Common myeloid progenitor, CD34-positive (primary cell): Measurements from ENCODE around the gene FCRL6.
A peak's percentile ranks its signal among the peaks of the same experiment; 100 is the strongest.

Experiments used
- CTCF ChIA-PET: fragments of 350-600 bp; sonication (Branson Sonifier 250); formaldehyde crosslinking; loops from one replicate; lab custom pipeline; 2021; ENCODE audit warnings: antibody characterized with exemption; lab: Charles Lee
- POLR2A ChIA-PET: fragments of 350-600 bp; sonication (Branson Sonifier 250); formaldehyde crosslinking; loops from one replicate; lab custom pipeline; 2021; ENCODE audit warnings: antibody characterized with exemption; lab: Charles Lee
- DNase-seq, 3 donors: peaks; one replicate each; pipeline versions ENCODE4 v3.0.0 to v3.0.0-alpha.2; 2013
- H3K27ac ChIP-seq, 2 experiments: 1 replicate in 1 of 2; 2 replicates in 1 of 2; pipeline ENCODE4 v1.7.0; 2013; ENCODE audit warnings: inconsistent platforms in 2 of 2, low read length in 2 of 2, mild to moderate bottlenecking in 2 of 2, low read depth in 1 of 2, moderate library complexity in 1 of 2; ENCODE audit not compliant: severe bottlenecking in 2 of 2, insufficient read depth in 1 of 2, poor library complexity in 1 of 2
- H3K27me3 ChIP-seq, 5 experiments: replicated peaks in 2 of 5; 1 replicate in 3 of 5; 2 replicates in 2 of 5; pipeline versions ENCODE4 v1.6.1 to v1.7.0; 2013; ENCODE audit warnings: low read length in 4 of 5, mild to moderate bottlenecking in 2 of 5, moderate library complexity in 2 of 5, inconsistent platforms in 1 of 5; ENCODE audit not compliant: insufficient read depth in 5 of 5, control insufficient read depth in 4 of 5
- H3K36me3 ChIP-seq, 4 experiments: 1 replicate in 2 of 4; 2 replicates in 2 of 4; pipeline versions ENCODE4 v1.6.1 to v1.7.0; 2013; ENCODE audit warnings: low read length in 3 of 4, control low read depth in 1 of 4, mild to moderate bottlenecking in 1 of 4; ENCODE audit not compliant: control insufficient read depth in 4 of 4, insufficient read depth in 4 of 4
- H3K4me1 ChIP-seq, 4 experiments: 1 replicate in 3 of 4; 2 replicates in 1 of 4; pipeline versions ENCODE4 v1.6.1 to v1.7.1; 2013; ENCODE audit warnings: low read length in 3 of 4, mild to moderate bottlenecking in 3 of 4, control low read depth in 1 of 4, inconsistent platforms in 1 of 4, moderate library complexity in 1 of 4; ENCODE audit not compliant: control insufficient read depth in 4 of 4, insufficient read depth in 4 of 4; ENCODE audit errors: control extremely low read depth in 1 of 4
- H3K4me3 ChIP-seq, 7 experiments: 1 replicate in 4 of 7; 2 replicates in 3 of 7; pipeline versions ENCODE4 v1.5.1 to v1.7.0; 2013; ENCODE audit warnings: mild to moderate bottlenecking in 7 of 7, low read length in 6 of 7, moderate library complexity in 6 of 7, inconsistent platforms in 2 of 7, low read depth in 2 of 7, control low read depth in 1 of 7; ENCODE audit not compliant: insufficient read depth in 4 of 7, control insufficient read depth in 1 of 7; ENCODE audit errors: extremely low read depth in 1 of 7
- H3K9me3 ChIP-seq, 5 experiments: 1 replicate in 4 of 5; 2 replicates in 1 of 5; pipeline versions ENCODE4 v1.6.1 to v1.7.1; 2013; ENCODE audit warnings: low read length in 4 of 5, mild to moderate bottlenecking in 2 of 5, inconsistent platforms in 1 of 5, low read depth in 1 of 5, moderate library complexity in 1 of 5; ENCODE audit not compliant: control insufficient read depth in 4 of 5, insufficient read depth in 2 of 5; ENCODE audit errors: control extremely low read depth in 1 of 5
- WGBS: methylation state at CpG from one replicate; pipeline ENCODE4 v1.1.5; 2013; ENCODE audit not compliant: insufficient coverage; 5-methylcytosine and 5-hydroxymethylcytosine counted together

The FCRL6 gene

GRCh38 chr1:159838715-159839114 lies 36.6 kb downstream of the FCRL6 start:
- Histone ChIP-seq H3K9me3 (no peaks in the 10 kb centered on the region), H3K27me3 (no peaks in the 10 kb centered on the region), H3K4me3 (no peak overlapping the region), H3K4me1 (peaks cover 0 to 5% (median 0%) of the 10 kb centered on the region in 4 experiments), H3K36me3 (no peaks in the 10 kb centered on the region), H3K27ac (no peak overlapping the region)
- CTCF ChIA-PET: interaction anchor here (1.3 to 3.7 kb wide), 3 partner anchors 15 to 54 kb away, joined by 3 to 17 read pairs (median 7); no protein-coding TSS in a partner anchor
- peak; percentile 56 to 82 (median 68) for DNase-seq
- 14% methylated on average over 1 of the region's 1 CpG for WGBS
- POLR2A ChIA-PET: no interaction called here

GRCh38 chr1:159839116-159839849 lies 37.1 kb downstream of the FCRL6 start:
- DNase-seq: peak in 2 of 3 donors; percentile 46 to 57
- ChIA-PET CTCF (interaction anchor here (1.1 to 3.7 kb wide), 7 partner anchors 12 to 54 kb away, joined by 3 to 17 read pairs (median 5); no protein-coding TSS in a partner anchor), POLR2A (no interaction called here)
- Histone ChIP-seq H3K4me1 (peaks cover 0 to 5% (median 0%) of the 10 kb centered on the region in 4 experiments), H3K27ac (no peak overlapping the region), H3K36me3 (no peaks in the 10 kb centered on the region), H3K4me3 (no peak overlapping the region), H3K9me3 (no peaks in the 10 kb centered on the region), H3K27me3 (no peaks in the 10 kb centered on the region)
- 100% methylated on average over 2 of the region's 5 CpGs for WGBS

- no peak overlapping the region for H3K27ac ChIP-seq
- no peak for DNase-seq
- CTCF ChIA-PET: interaction anchor here (0.8 to 3.7 kb wide), 9 partner anchors 10 to 166 kb away, joined by 3 to 17 read pairs (median 9); no protein-coding TSS in a partner anchor
- POLR2A ChIA-PET: no interaction called here
- H3K27me3 ChIP-seq: no peaks in the 10 kb centered on the region
- no peaks in the 10 kb centered on the region for H3K36me3 ChIP-seq
- peaks cover 0 to 5% (median 0%) of the 10 kb centered on the region in 4 experiments for H3K4me1 ChIP-seq
- 100% methylated on average over 2 of the region's 2 CpGs for WGBS
- no peaks in the 10 kb centered on the region for H3K9me3 ChIP-seq
- H3K4me3 ChIP-seq: no peak overlapping the region
These were observed 39.6 kb downstream of the FCRL6 start for GRCh38 chr1:159841749-159842148.

- 70% methylated on average over 4 of the region's 4 CpGs for WGBS
- no peak for DNase-seq
- no peak overlapping the region for H3K4me3 ChIP-seq
- POLR2A ChIA-PET: no interaction called here
- CTCF ChIA-PET: interaction anchor here (1.0 to 2.4 kb wide), 5 partner anchors 9 to 49 kb away, joined by 3 to 8 read pairs (median 4); no protein-coding TSS in a partner anchor
- H3K27ac ChIP-seq: no peak overlapping the region
- H3K9me3 ChIP-seq: no peaks in the 10 kb centered on the region
- H3K4me1 ChIP-seq: peaks cover 0 to 2% (median 0%) of the 10 kb centered on the region in 4 experiments
- H3K27me3 ChIP-seq: no peaks in the 10 kb centered on the region
- H3K36me3 ChIP-seq: no peaks in the 10 kb centered on the region
These were observed 41.3 kb downstream of the FCRL6 start for GRCh38 chr1:159843459-159843858.

- no peak for DNase-seq
- Histone ChIP-seq H3K4me3 (no peak overlapping the region), H3K9me3 (no peaks in the 10 kb centered on the region), H3K4me1 (no peaks in the 10 kb centered on the region), H3K27me3 (no peaks in the 10 kb centered on the region), H3K36me3 (no peaks in the 10 kb centered on the region), H3K27ac (no peak overlapping the region)
- CTCF ChIA-PET: interaction anchor here (1.7 to 2.3 kb wide), 2 partner anchors 45 to 47 kb away, joined by 4 to 6 read pairs; no protein-coding TSS in a partner anchor
- 94% methylated on average over 12 of the region's 13 CpGs for WGBS
- POLR2A ChIA-PET: no interaction called here
These were observed 43.8 kb downstream of the FCRL6 start for GRCh38 chr1:159845751-159846629.

- no peak for DNase-seq
- ChIA-PET CTCF (interaction anchor here (0.6 to 2.3 kb wide), 6 partner anchors 16 to 48 kb away, joined by 3 to 7 read pairs (median 3); no protein-coding TSS in a partner anchor), POLR2A (no interaction called here)
- Histone ChIP-seq H3K9me3 (no peaks in the 10 kb centered on the region), H3K27ac (no peak overlapping the region), H3K36me3 (no peaks in the 10 kb centered on the region), H3K4me3 (no peak overlapping the region), H3K4me1 (no peaks in the 10 kb centered on the region), H3K27me3 (no peaks in the 10 kb centered on the region)
- 100% methylated on average over 3 of the region's 4 CpGs for WGBS
These were observed 45.1 kb downstream of the FCRL6 start for GRCh38 chr1:159847231-159847630.
